T-cell (primary cell): ENCODE measurements around the gene F2. TPM values are rescaled to one million over a fixed set of nuclear protein-coding genes. Genes with fewer than 3 reads are reported as not detected.
"Not testable (repeated sequence)": the region's sequence is repeated elsewhere in the genome, so short reads cannot be mapped to it uniquely, and the experiment has no call there.

Source experiments
- ATAC-seq, 4 experiments: fragments of 200-7000 bp in 3 of 4; fragments of 150-1000 bp in 1 of 4; cut with Tn5 transposase; replicated peaks in 1 of 4; 1 replicate in 3 of 4; 2 replicates in 1 of 4; pipeline ENCODE4 v1.10.0; 2021; ENCODE audit warnings: moderate library complexity in 3 of 4, mild to moderate bottlenecking in 2 of 4, moderate number of reproducible peaks in 1 of 4
- CTCF ChIA-PET, 2 donors: fragments of 300-600 bp; sonication (Branson Sonifier 250); formaldehyde crosslinking; loops; one replicate each; lab custom pipeline; 2022; ENCODE audit warnings: antibody characterized with exemption in 2 of 2; lab: Charles Lee
- POLR2A ChIA-PET, 2 donors: fragments of 300-600 bp; sonication (Branson Sonifier 250); formaldehyde crosslinking; loops; one replicate each; lab custom pipeline; 2022; ENCODE audit warnings: antibody characterized with exemption in 2 of 2; lab: Charles Lee
- DNase-seq, 35 experiments: peaks; one replicate each; pipeline versions ENCODE4 v3.0.0 to v3.0.0-alpha.2; 2013 to 2023
- H3K27ac ChIP-seq: one replicate; pipeline ENCODE4 v1.5.1; 2013; ENCODE audit warnings: low read length
- H3K27me3 ChIP-seq, 2 experiments: replicated peaks in 1 of 2; 1 replicate in 1 of 2; 2 replicates in 1 of 2; pipeline versions ENCODE4 v1.6.1 to v1.7.0; 2013; ENCODE audit warnings: low read length in 1 of 2, mixed read lengths in 1 of 2; ENCODE audit not compliant: control insufficient read depth in 2 of 2, insufficient read depth in 2 of 2; ENCODE audit errors: extremely low read depth in 1 of 2
- H3K36me3 ChIP-seq, 2 donors: 1 replicate in 1 of 2; 2 replicates in 1 of 2; pipeline versions ENCODE4 v1.6.1 to v1.7.0; 2013; ENCODE audit warnings: low read length in 1 of 2; ENCODE audit not compliant: control insufficient read depth in 2 of 2, insufficient read depth in 1 of 2; ENCODE audit errors: extremely low read depth in 1 of 2
- H3K4me1 ChIP-seq, 2 experiments: 1 replicate in 1 of 2; 2 replicates in 1 of 2; pipeline versions ENCODE4 v1.6.1 to v1.7.0; 2013; ENCODE audit warnings: low read length in 2 of 2, mixed read lengths in 1 of 2; ENCODE audit not compliant: insufficient read depth in 2 of 2, control insufficient read depth in 1 of 2; ENCODE audit errors: extremely low read depth in 1 of 2
- H3K4me3 ChIP-seq, 2 donors: 1 replicate in 1 of 2; 2 replicates in 1 of 2; pipeline versions ENCODE4 v1.5.1 to v1.7.0; 2013; ENCODE audit warnings: mild to moderate bottlenecking in 2 of 2, low read length in 1 of 2, moderate library complexity in 1 of 2; ENCODE audit not compliant: control insufficient read depth in 1 of 2; ENCODE audit errors: extremely low read depth in 1 of 2
- H3K9me3 ChIP-seq: 2 replicates; pipeline ENCODE4 v1.7.0; 2013
- H3K27ac Mint-ChIP-seq, 2 donors: one replicate each; pipeline ENCODE4 v1.8.0; 2020 to 2021; ENCODE audit warnings: mild to moderate bottlenecking in 2 of 2, mixed read lengths in 2 of 2
- H3K27me3 Mint-ChIP-seq, 2 donors: one replicate each; pipeline ENCODE4 v1.8.0; 2021 to 2022; ENCODE audit warnings: mixed read lengths in 2 of 2
- H3K36me3 Mint-ChIP-seq: one replicate; pipeline ENCODE4 v1.8.0; 2021; ENCODE audit warnings: mixed read lengths
- H3K4me1 Mint-ChIP-seq, 3 donors: one replicate each; pipeline ENCODE4 v1.8.0; 2020 to 2022; ENCODE audit warnings: mixed read lengths in 3 of 3, mild to moderate bottlenecking in 1 of 3
- H3K4me3 Mint-ChIP-seq, 3 donors: one replicate each; pipeline ENCODE4 v1.8.0; 2020 to 2022; ENCODE audit warnings: mild to moderate bottlenecking in 3 of 3, mixed read lengths in 3 of 3, moderate library complexity in 3 of 3
- H3K9me3 Mint-ChIP-seq, 3 donors: one replicate each; pipeline ENCODE4 v1.8.0; 2020 to 2022; ENCODE audit warnings: mixed read lengths in 3 of 3
- WGBS: methylation state at CpG from one replicate; pipeline ENCODE4 v1.1.5; 2013; ENCODE audit warnings: missing lambda C conversion rate; ENCODE audit not compliant: insufficient coverage; 5-methylcytosine and 5-hydroxymethylcytosine counted together
- total RNA-seq, 35 experiments: library from RNA in 6 of 35; stranded (reverse) in 6 of 35; fragments of 120-200 nt in 1 of 35; gene quantifications; one replicate each; pipeline versions ENCODE4 v1.2.1 to v1.2.4 and lab custom pipeline; 2013 to 2026

F2 gene
- total RNA-seq, 5 donors from 2014 or later (not counting 1 experiment from before 2014, with no cell fraction given) = 0.26 to 0.85 (median 0.57) TPM; not detected in 1

GRCh38 chr11:46717825-46718154 lies 1.2 kb upstream of the F2 start:
- DNase-seq, H3K9me3 ChIP-seq, H3K4me1 Mint-ChIP-seq, H3K27ac Mint-ChIP-seq, H3K9me3 Mint-ChIP-seq, POLR2A ChIA-PET, H3K27me3 ChIP-seq, H3K36me3 Mint-ChIP-seq, CTCF ChIA-PET, H3K4me3 Mint-ChIP-seq, H3K36me3 ChIP-seq, ATAC-seq, H3K27me3 Mint-ChIP-seq, H3K27ac ChIP-seq, H3K4me3 ChIP-seq: not testable (repeated sequence)
- WGBS = no CpG with 5 or more reads among the region's 2 CpGs
- peaks cover 0 to 10% of the 10 kb centered on the region in 2 experiments for H3K4me1 ChIP-seq

GRCh38 chr11:46718155-46719019 lies 626 bp upstream of the F2 start:
- Histone ChIP-seq H3K4me1 (peaks cover 0 to 10% of the 10 kb centered on the region in 2 experiments), H3K27me3 (no peaks in the 10 kb centered on the region), H3K36me3 (no peaks in the 10 kb centered on the region), H3K27ac (no peak overlapping the region), H3K4me3 (no peak overlapping the region), H3K9me3 (no peaks in the 10 kb centered on the region)
- Mint-ChIP-seq H3K27me3 (no peaks in the 10 kb centered on the region), H3K9me3 (no peaks in the 10 kb centered on the region), H3K36me3 (no peaks in the 10 kb centered on the region), H3K4me1 (peaks cover 8 to 9% (median 8%) of the 10 kb centered on the region in 3 donors), H3K4me3 (no peak overlapping the region), H3K27ac (peak overlapping the region in 1 of 2 donors; percentile 68)
- WGBS = 14% methylated on average over 1 of the region's 11 CpGs
- ChIA-PET CTCF (interaction anchor here in 1 of 2 donors (0.6 kb wide), 1 partner anchor 597 kb away, joined by 3 read pairs; no protein-coding TSS in a partner anchor), POLR2A (no interaction called here)
- ATAC-seq = peak in 3 of 4 experiments; percentile 40 to 56 (median 48)
- peak in 1 of 35 experiments; percentile 5 for DNase-seq

- CTCF ChIA-PET = no interaction called here
- no peaks in the 10 kb centered on the region for H3K36me3 Mint-ChIP-seq
These were observed 668 bp downstream of the F2 start for GRCh38 chr11:46719543-46720218.

GRCh38 chr11:46721286-46721685 lies 2.3 kb downstream of the F2 start:
- no peak overlapping the region for H3K27ac Mint-ChIP-seq
- no peaks in the 10 kb centered on the region for H3K9me3 ChIP-seq
- H3K4me1 ChIP-seq = peaks cover 0 to 10% of the 10 kb centered on the region in 2 experiments
- H3K27me3 ChIP-seq = no peaks in the 10 kb centered on the region
- 79% methylated on average over 4 of the region's 6 CpGs for WGBS
- H3K4me3 ChIP-seq = no peak overlapping the region
- H3K27ac ChIP-seq = no peak overlapping the region
- H3K36me3 ChIP-seq = no peaks in the 10 kb centered on the region
- ChIA-PET CTCF (no interaction called here), POLR2A (no interaction called here)
- DNase-seq (no peak), ATAC-seq (no peak)
- peaks cover 8 to 9% (median 8%) of the 10 kb centered on the region in 3 donors for H3K4me1 Mint-ChIP-seq
- H3K36me3 Mint-ChIP-seq = no peaks in the 10 kb centered on the region
- H3K27me3 Mint-ChIP-seq = no peaks in the 10 kb centered on the region
- H3K4me3 Mint-ChIP-seq = no peak overlapping the region
- H3K9me3 Mint-ChIP-seq = no peaks in the 10 kb centered on the region

More at GRCh38 chr11:46719543-46720218, 668 bp downstream of the F2 start:
- H3K27me3 Mint-ChIP-seq = no peaks in the 10 kb centered on the region
- H3K9me3 Mint-ChIP-seq = no peaks in the 10 kb centered on the region
- H3K27ac ChIP-seq = no peak overlapping the region
- no peaks in the 10 kb centered on the region for H3K36me3 ChIP-seq
- no peak overlapping the region for H3K27ac Mint-ChIP-seq
- H3K4me3 Mint-ChIP-seq = no peak overlapping the region
- POLR2A ChIA-PET = no interaction called here
- peaks cover 0 to 10% of the 10 kb centered on the region in 2 experiments for H3K4me1 ChIP-seq
- peaks cover 8 to 9% (median 8%) of the 10 kb centered on the region in 3 donors for H3K4me1 Mint-ChIP-seq
- DNase-seq (no peak), ATAC-seq (no peak)
- H3K27me3 ChIP-seq = no peaks in the 10 kb centered on the region
- H3K4me3 ChIP-seq = no peak overlapping the region
- H3K9me3 ChIP-seq = no peaks in the 10 kb centered on the region
- WGBS = 96% methylated on average over 22 of the region's 25 CpGs

GRCh38 chr11:46722566-46723358 lies 3.7 kb downstream of the F2 start:
- Mint-ChIP-seq H3K4me1 (peaks cover 8 to 9% (median 8%) of the 10 kb centered on the region in 3 donors), H3K9me3 (no peaks in the 10 kb centered on the region), H3K27ac (no peak overlapping the region), H3K36me3 (no peaks in the 10 kb centered on the region), H3K27me3 (no peaks in the 10 kb centered on the region), H3K4me3 (no peak overlapping the region)
- H3K4me1 ChIP-seq = peaks cover 0 to 9% of the 10 kb centered on the region in 2 experiments
- no peak overlapping the region for H3K4me3 ChIP-seq
- no peak overlapping the region for H3K27ac ChIP-seq
- H3K9me3 ChIP-seq = no peaks in the 10 kb centered on the region
- CTCF ChIA-PET = no interaction called here
- DNase-seq (no peak), ATAC-seq (no peak)
- POLR2A ChIA-PET = no interaction called here
- H3K36me3 ChIP-seq = no peaks in the 10 kb centered on the region
- no peaks in the 10 kb centered on the region for H3K27me3 ChIP-seq
- WGBS = 89% methylated on average over 10 of the region's 11 CpGs

- POLR2A ChIA-PET = no interaction called here
- CTCF ChIA-PET = no interaction called here
- H3K9me3 Mint-ChIP-seq = no peaks in the 10 kb centered on the region
- no peak overlapping the region for H3K27ac Mint-ChIP-seq
- 85% methylated on average over 5 of the region's 8 CpGs for WGBS
- Histone ChIP-seq H3K27me3 (no peaks in the 10 kb centered on the region), H3K27ac (no peak overlapping the region), H3K36me3 (no peaks in the 10 kb centered on the region), H3K4me3 (no peak overlapping the region), H3K9me3 (no peaks in the 10 kb centered on the region), H3K4me1 (peaks cover 0 to 3% of the 10 kb centered on the region in 2 experiments)
- DNase-seq = no peak
- no peaks in the 10 kb centered on the region for H3K27me3 Mint-ChIP-seq
- H3K4me3 Mint-ChIP-seq = no peak overlapping the region
- no peak for ATAC-seq
- peaks cover 4 to 6% (median 4%) of the 10 kb centered on the region in 3 donors for H3K4me1 Mint-ChIP-seq
- H3K36me3 Mint-ChIP-seq = no peaks in the 10 kb centered on the region
These were observed 4.3 kb downstream of the F2 start for GRCh38 chr11:46723359-46723680.
